ENCODE results near the gene COPS6. TPM values are rescaled to one million over a fixed set of nuclear protein-coding genes. Genes with fewer than 3 reads are reported as not detected.

COPS6 gene
- total and polyA plus RNA-seq, 7 donors: 58.4 to 91.3 (median 80.2) TPM

DNA sequence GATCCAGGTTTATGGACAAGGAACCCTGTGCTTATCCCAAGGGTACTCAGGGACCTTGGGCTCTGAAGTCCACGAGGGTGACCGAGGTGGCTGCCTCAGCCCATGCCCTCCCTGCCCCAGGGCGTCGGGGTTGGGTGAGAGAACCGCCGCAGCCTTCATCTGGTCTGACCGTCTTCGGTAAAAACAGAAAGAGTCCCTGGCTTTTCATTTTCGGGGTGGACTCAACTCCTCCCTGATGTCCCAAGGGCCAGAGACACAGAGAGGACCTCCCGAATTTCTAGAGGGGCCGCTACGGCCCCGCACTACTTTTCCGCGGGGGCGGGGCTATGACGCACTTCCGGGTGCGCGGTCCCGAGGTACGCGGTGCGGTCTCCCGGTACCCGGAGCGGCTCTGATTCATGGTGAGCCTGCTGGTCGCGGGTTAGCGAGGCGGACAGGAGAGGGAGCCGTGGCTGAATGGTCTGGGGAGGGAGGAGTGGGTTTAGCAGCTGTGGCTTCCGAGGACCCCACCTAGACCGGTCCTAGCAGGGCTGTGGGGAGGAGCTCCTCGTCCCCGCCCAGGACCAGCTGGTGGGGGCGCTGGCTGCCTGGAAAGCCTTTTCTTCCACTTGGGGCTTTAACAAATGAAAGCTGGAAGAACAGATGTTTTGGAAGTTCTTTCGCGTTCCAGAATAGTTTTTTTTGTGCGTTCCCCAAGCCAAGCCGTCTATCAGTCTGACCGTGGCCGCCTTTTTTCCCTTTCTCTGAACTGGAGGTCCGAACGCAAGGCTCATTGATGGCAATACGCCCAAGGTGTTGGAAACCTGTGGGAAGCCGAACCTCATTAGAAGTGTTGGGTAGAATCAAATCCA is 39.1 kb upstream of the COPS6 start, which contains the start of gene ZSCAN21:
TSS of gene ZSCAN21 (plus strand) at position 334 of the 851 bp plus-strand sequence. CDS start 7,233 bp downstream, outside the sequence.
- Histone ChIP-seq H3K4me1 (peaks cover 0 to 32% (median 20%) of the 10 kb centered on the region in 4 donors), H3K4me3 (peak within 1 kb of the TSS; percentile 65 to 94 (median 90)), H3K27ac (peak within 1 kb of the TSS; percentile 90 to 98 (median 98)), H3K36me3 (no peaks in the 10 kb centered on the region), H3K9me3 (no peaks in the 10 kb centered on the region), H3K27me3 (no peaks in the 10 kb centered on the region)
- TF ChIP-seq POLR2A (IDR thresholded peaks at IDR 0.05): peak; percentile 80 to 85
- TF ChIP-seq CTCF (IDR thresholded peaks at IDR 0.05): no peak
- peak in 2 of 4 donors; percentile 28 to 35 for TF ChIP-seq EP300 (IDR thresholded peaks at IDR 0.05)
- peak; percentile 90 to 97 (median 94) for TF ChIP-seq POLR2AphosphoS5 (IDR thresholded peaks at IDR 0.05)
- 1% methylated on average over 47 of the region's 47 CpGs for WGBS, 2 donors
- intact Hi-C loops (cut with DNase I): loop anchor here (1.0 to 5.0 kb wide), 3 partner anchors 32 to 51 kb away; partner anchors contain the start of genes ZKSCAN1 and ZNF3
- peak; percentile 93 for DNase-seq

GRCh38 chr7:100051611-100052010 is 37.2 kb upstream of the COPS6 start:
- Histone ChIP-seq H3K4me3 (no peak overlapping the region), H3K27me3 (no peaks in the 10 kb centered on the region), H3K27ac (no peak overlapping the region), H3K9me3 (no peaks in the 10 kb centered on the region), H3K4me1 (peaks cover 0 to 32% (median 20%) of the 10 kb centered on the region in 4 donors), H3K36me3 (no peaks in the 10 kb centered on the region)
- 88 to 92% methylated on average over 3 of the region's 3 CpGs for WGBS, 2 donors
- intact Hi-C loops (cut with DNase I): loop anchor here (5.0 kb wide), 1 partner anchor 34 kb away; the partner anchor contains the start of gene ZKSCAN1
- DNase-seq: no peak
- TF ChIP-seq POLR2AphosphoS5 (IDR thresholded peaks at IDR 0.05) (no peak), CTCF (IDR thresholded peaks at IDR 0.05) (no peak), EP300 (IDR thresholded peaks at IDR 0.05) (no peak), POLR2A (IDR thresholded peaks at IDR 0.05) (no peak)

DNA sequence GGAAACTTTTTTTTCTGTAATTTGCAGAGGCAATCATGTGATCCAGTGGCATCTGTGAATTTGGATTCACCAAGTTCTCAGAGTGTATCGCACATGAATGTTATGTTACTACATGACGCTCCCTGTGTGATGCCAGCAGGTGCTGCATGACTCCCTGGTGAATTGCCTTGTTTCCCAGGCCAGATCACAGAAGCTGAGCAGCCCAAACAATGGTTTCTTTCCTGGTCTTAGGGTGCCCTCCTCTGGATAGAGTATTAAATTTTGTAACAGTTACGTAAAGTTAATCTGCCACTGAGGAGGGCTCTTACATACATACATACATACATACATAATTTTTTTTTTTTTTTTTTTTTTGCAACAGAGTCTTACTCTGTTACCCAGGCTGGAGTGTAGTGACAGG is 35.6 kb upstream of the COPS6 start:
- H3K27me3 ChIP-seq: no peaks in the 10 kb centered on the region
- intact Hi-C loops (cut with DNase I): loop anchor here (1.0 to 5.0 kb wide), 2 partner anchors 36 to 59 kb away; partner anchors contain the start of gene ZKSCAN1
- peaks cover 0 to 32% (median 20%) of the 10 kb centered on the region in 4 donors for H3K4me1 ChIP-seq
- peak; percentile 70 for DNase-seq
- no peak overlapping the region for H3K4me3 ChIP-seq
- H3K27ac ChIP-seq: peak overlapping the region in 3 of 4 donors; percentile 46 to 63 (median 61)
- WGBS, 2 donors: 21 to 58% methylated on average over 3 of the region's 3 CpGs
- no peak for TF ChIP-seq POLR2AphosphoS5 (IDR thresholded peaks at IDR 0.05)
- TF ChIP-seq CTCF (IDR thresholded peaks at IDR 0.05): peak in 2 of 4 experiments; percentile 47 to 52
- H3K36me3 ChIP-seq: peaks cover 0 to 16% (median 10%) of the 10 kb centered on the region in 4 donors
- no peaks in the 10 kb centered on the region for H3K9me3 ChIP-seq

GRCh38 chr7:100057006-100057405 is 31.8 kb upstream of the COPS6 start:
- H3K9me3 ChIP-seq: no peaks in the 10 kb centered on the region
- H3K4me3 ChIP-seq: no peak overlapping the region
- 94 to 97% methylated on average over 10 of the region's 10 CpGs for WGBS, 2 donors
- no peaks in the 10 kb centered on the region for H3K27me3 ChIP-seq
- H3K4me1 ChIP-seq: peaks cover 0 to 16% (median 8%) of the 10 kb centered on the region in 4 donors
- intact Hi-C loops (cut with DNase I): no loop called here
- peaks cover 0 to 54% (median 22%) of the 10 kb centered on the region in 4 donors for H3K36me3 ChIP-seq
- peak; percentile 60 for DNase-seq
- no peak for TF ChIP-seq EP300 (IDR thresholded peaks at IDR 0.05)
- no peak for TF ChIP-seq CTCF (IDR thresholded peaks at IDR 0.05)
- TF ChIP-seq POLR2A (IDR thresholded peaks at IDR 0.05): no peak
- TF ChIP-seq POLR2AphosphoS5 (IDR thresholded peaks at IDR 0.05): no peak
- no peak overlapping the region for H3K27ac ChIP-seq
